ENCODE data around the gene AOAH.

AOAH gene, protein sequence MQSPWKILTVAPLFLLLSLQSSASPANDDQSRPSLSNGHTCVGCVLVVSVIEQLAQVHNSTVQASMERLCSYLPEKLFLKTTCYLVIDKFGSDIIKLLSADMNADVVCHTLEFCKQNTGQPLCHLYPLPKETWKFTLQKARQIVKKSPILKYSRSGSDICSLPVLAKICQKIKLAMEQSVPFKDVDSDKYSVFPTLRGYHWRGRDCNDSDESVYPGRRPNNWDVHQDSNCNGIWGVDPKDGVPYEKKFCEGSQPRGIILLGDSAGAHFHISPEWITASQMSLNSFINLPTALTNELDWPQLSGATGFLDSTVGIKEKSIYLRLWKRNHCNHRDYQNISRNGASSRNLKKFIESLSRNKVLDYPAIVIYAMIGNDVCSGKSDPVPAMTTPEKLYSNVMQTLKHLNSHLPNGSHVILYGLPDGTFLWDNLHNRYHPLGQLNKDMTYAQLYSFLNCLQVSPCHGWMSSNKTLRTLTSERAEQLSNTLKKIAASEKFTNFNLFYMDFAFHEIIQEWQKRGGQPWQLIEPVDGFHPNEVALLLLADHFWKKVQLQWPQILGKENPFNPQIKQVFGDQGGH

GRCh38 chr7:36723951-36724664, at the start of gene AOAH:
Gene AOAH, minus strand, starts transcription at chr7:36724494. Its CDS starts 346 bp downstream, at chr7:36724148.
- DNase-seq: peak; percentile 67

- DNase-seq: no peak
Measured at GRCh38 chr7:36766451-36766850, 42.2 kb upstream of the AOAH start.

DNA sequence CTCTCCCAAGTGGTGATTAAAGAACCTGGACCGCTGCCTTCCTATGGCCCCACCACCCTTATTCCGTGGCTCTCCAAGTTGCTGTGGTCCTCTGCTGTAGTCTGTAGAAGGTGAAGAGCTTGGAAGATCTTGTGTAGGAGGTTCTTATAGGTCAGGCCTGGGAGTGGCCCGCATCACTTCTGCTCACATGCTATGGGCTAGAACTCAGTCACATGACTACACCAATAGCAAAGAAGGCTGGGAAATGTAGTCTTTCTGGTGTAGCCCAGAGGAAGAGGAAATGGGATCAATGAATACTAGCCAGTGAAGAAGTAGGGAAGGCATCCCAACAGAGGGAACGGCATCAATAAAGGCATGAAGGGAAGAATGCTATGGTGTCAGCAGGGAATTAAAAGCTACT, 41.3 kb upstream of the AOAH start:
- no peak for DNase-seq

DNA sequence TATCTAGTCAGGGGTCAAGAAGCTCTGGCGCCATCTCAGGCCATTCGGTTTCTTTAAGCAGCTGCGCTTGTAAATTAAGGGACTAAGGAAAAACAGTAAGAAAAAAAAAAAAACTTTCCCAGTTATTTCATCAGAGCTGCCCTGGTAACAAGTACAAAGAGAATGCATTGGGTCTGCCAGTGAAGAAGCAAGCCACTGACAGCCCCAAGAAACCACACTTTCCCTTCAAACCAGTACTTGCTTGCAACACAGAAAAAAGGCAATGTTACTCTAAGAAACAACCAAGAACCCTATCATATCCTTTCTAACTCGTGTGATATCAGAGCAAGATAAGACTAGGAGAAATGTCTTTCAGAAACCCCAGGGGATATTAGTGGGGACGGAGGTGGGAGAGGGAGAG, 40.6 kb upstream of the AOAH start:
- DNase-seq: no peak

GRCh38 chr7:36763132-36763816, 39.0 kb upstream of the AOAH start:
- no peak for DNase-seq

GRCh38 chr7:36762394-36762793, 38.1 kb upstream of the AOAH start:
- no peak for DNase-seq

- no peak for DNase-seq
Measured at GRCh38 chr7:36761835-36762234, 37.5 kb upstream of the AOAH start.

- DNase-seq: no peak
Measured at GRCh38 chr7:36760856-36761762, 36.8 kb upstream of the AOAH start.

- DNase-seq: no peak
Measured at GRCh38 chr7:36758879-36759278, 34.6 kb upstream of the AOAH start.

GRCh38 chr7:36755484-36755883, 31.2 kb upstream of the AOAH start:
- no peak for DNase-seq

DNA sequence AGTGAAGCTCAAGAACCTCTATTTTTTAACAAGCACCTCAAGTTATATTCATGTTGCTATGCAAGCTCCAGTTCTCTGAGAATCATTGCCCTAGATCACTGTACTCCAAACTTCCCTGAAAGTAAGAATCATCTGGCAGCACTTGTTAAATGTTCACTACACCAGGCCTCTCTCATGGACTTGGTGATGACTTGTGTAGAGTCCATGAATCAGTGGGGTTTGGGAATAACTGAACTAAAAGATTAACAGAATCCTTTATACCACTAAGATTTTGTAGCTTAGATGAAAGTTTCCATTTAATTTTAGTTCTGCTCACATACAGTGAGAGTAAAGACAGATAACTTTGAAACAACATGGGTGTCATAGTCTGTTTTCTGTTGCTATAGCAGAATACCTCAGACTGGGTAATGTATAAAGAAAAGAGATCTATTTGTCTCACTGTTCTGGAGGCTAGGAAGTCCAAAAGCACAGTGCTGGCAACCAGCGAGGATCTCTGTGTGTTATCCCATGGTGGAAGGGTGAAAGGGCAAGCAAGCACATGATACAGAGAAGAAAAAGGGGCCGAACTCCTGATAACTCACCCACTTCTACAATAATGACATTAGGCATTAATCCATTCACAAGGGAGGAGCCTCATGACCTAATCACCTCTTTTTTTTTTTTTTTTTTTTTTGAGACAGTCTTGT, 27.9 kb upstream of the AOAH start:
- DNase-seq: no peak

DNA sequence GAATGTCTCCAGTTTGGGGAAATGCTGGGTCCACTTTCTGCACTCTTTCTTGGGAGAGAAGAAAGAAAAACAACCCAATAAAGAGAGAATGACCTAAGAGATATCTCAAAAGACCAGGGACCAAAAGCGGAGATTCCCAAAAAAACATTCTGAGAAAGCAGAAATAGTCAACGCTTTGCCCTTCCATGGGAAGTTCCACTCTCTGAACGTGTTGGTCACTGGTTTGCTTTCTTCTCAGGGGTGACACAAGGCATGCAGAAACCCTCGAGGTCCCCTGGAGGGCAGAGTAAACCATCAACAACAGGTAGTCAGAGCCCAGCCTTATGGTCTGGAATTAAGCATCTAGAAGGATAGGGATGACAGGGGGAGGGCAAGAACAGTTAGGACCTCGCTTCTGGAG, 26.2 kb upstream of the AOAH start:
- no peak for DNase-seq

- no peak for DNase-seq
Measured at GRCh38 chr7:36749282-36749960, 25.1 kb upstream of the AOAH start.

GRCh38 chr7:36748017-36748487, 23.8 kb upstream of the AOAH start:
- no peak for DNase-seq

- DNase-seq: no peak
Measured at GRCh38 chr7:36747280-36748016, 23.2 kb upstream of the AOAH start.

DNA sequence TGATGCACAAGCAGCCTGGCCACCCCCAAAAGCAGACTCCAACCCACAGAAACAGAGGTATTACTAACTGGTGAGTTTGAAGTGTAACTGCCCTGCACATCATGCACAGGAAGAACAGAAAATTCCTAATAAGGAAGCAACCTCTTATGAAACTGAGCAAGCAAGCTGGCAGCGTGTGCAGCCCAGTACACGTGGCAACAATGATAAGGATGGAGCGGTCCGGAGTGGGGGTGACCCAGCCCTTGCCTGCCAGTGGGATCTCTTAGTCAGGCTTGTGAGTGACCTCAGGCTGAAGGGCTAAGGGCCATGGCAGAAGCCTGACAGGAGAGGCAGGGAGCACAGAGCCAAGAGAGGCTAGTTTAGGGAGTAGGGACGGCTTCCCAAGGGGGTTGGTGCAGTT, 22.1 kb upstream of the AOAH start:
- DNase-seq: no peak

DNA sequence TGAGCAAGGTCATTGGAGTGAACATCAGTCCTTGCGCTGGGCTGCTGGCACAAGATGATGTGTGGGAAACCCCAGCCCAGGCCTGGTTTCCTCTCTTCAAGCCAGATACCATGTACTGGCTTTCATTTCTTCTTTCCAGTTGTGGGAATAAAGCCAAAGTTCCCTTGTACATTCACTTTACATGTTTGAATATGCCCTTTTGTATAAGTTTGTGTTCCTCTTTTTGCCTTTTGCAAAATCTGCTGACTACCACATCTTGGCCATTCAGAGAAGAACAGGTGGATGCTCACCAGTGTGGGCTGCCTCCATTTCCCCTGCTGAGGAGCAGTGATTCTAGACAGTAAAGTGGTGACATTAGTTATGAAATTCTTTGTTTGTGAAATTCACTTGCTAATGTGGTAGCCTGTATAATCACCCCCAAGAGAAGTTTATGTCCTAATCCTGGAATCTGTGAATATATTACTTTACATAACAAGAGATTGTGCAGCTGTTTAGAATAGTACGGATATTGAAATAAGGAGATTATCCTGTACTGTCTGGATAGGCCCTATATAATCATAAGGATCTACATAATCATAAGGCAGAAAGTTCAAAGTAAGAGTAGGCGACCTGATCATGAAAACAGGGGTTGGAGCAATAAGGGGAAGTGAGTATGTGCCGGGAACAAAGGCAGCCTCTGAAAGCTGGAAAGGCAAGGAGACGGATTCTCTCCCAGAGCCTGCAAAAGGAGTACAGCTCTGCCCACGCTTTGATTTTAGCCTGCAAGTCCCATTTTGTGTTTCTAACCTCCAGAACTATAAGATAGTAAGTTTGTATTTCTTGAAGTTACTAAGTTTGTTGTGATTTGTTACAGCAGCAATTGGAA, 18.8 kb upstream of the AOAH start:
- DNase-seq: no peak

DNA sequence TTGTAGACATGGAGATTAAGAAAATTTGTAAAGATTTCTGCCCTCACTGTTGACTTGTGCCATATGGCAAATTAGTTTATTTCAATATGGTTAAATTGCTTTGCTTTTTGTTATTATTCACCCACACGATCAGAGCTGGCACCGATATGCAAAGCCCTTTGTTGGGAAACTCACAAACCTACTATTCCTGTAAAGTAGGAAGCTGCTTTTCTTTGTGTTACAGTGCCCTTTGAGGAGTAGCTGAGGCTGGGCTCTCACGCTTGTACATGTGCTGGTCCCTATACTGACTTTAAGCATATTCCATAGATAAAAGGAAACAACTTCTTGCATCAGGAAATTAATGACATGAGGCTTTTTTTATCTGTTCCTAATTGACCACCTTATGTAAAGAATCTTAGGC, 17.6 kb upstream of the AOAH start:
- no peak for DNase-seq

DNA sequence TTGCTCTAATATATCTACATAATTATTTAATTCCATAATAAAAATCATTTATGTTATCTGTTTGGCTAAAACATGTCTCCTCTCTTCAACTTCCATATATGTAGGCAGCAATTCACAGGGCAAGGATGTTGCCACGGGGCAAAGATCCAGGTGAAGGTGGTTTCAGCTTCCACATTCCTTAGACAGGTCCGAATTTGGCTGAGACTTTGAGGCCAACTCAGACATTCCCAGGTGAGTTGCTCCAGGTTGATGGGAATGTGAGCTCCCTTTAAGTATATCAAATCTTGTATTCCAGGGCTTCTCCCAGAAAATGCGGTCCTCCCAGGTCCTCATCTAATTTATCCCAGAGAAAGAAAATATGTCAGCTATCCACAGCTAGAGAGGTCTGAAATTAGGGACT, 15.1 kb upstream of the AOAH start:
- no peak for DNase-seq

Data from stimulated activated CD4-positive, alpha-beta T cell treated with anti-CD3 and anti-CD28 coated beads, Interleukin-4, amount 100 ng/mL, for 24 hours (primary cell).